Testis (tissue), 2 donors: ENCODE measurements around the gene SIKE1.

Experiments
- CTCF ChIP-seq, 3 experiments: fragments of 450-650 bp in 2 of 3; fragments of 200-600 bp in 1 of 3; sonication (generic) in 1 of 3; IDR thresholded peaks; one replicate each; pipeline ENCODE4 v1.5.1; 2016 to 2019; ENCODE audit warnings: antibody characterized with exemption in 3 of 3, mild to moderate bottlenecking in 2 of 3, moderate library complexity in 1 of 3
- POLR2A ChIP-seq: fragments of 450-650 bp; IDR thresholded peaks from one replicate; pipeline ENCODE4 v1.6.1; 2017; ENCODE audit warnings: antibody characterized with exemption, mild to moderate bottlenecking, moderate library complexity

GRCh38 chr1:114821978-114822377 lies 41.5 kb upstream of the SIKE1 start:
- no peak for TF ChIP-seq CTCF (IDR thresholded peaks at IDR 0.05)
- no peak for TF ChIP-seq POLR2A
